ENCODE results near the gene LRRC8E.
A peak's percentile ranks its signal among the peaks of the same experiment; 100 is the strongest.

Gene LRRC8E

DNA sequence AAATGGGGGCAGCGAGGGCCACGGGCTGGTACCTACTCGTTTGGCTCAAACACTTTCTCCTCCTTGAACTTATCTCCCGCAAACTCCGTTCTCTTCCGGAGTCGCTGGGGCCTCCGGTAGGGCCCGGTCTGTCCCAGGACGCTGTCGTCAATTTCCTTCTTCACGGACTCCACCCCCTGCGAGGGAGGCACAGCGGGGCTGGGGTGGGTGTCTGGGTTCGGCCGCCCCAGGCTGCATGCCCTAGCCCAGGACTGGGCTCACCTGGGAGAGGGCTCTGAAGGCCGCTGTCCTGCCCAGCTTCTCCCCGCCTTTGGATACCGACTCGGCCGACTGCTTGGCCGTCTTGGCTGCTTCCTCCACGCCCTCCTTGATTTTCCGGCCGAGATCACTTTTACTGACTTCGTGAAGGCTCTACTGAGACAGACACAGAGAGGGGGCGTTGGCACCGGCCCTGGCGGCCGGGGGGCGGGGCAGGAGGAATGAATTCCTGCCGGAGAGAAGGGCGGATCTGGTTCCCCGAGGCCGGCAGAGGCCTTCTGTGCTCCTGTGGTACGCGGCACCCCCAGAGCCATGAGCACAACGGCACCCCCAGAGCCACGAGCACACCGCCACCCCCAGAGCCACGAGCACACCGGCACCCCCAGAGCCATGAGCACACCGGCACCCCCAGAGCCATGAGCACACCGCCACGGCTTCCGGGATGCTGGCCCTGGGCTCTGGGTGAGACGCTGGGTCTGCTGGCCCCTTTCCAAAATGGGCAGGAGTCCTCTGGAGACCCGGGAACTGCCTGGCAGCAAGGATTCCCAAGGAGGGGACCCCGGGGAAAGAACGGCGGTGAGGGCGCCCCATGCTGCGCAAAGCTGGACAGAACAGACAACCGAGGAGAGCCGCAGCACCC, 45.8 kb downstream of the LRRC8E start:
- no peak for DNase-seq

DNA sequence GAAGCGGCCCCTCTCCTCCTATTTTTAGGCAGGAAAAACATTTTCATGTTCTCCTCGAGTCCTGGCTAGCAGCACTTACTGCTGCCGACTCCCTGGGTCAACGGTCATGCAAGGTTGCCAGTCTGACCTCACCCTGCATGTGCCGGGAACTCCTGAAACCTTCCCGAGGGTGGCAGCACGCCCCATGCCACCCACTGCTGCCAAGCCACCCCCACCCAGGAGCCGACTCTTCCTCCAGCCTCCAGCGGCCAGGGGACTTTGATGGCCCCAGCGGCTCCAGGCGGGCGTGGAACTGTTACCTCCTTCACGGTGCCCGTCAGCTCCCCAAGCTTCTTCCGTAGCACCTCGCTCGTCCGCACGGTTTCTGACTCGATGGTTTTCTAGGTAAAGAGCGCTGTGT, 46.5 kb downstream of the LRRC8E start:
- no peak for DNase-seq

DNA sequence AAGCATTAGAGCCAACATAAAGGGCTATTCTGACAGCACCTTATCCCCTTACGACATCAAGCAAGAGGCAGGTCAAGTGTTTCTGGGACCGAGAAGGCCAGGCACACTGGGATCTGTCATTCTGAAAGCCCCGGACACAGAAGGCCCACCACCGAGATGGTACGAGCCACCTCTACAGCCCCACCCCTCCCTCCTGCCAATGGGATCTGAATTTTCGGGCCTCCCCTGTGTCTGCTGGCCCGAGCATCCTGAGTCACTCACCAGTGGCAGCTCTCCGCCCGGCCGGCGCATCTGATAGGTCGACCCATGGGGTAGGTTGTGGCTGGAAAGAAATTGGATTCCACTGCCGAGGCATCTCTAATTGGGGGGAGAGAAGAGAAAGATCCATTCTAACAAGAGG, 52.5 kb downstream of the LRRC8E start:
- DNase-seq = no peak

DNA sequence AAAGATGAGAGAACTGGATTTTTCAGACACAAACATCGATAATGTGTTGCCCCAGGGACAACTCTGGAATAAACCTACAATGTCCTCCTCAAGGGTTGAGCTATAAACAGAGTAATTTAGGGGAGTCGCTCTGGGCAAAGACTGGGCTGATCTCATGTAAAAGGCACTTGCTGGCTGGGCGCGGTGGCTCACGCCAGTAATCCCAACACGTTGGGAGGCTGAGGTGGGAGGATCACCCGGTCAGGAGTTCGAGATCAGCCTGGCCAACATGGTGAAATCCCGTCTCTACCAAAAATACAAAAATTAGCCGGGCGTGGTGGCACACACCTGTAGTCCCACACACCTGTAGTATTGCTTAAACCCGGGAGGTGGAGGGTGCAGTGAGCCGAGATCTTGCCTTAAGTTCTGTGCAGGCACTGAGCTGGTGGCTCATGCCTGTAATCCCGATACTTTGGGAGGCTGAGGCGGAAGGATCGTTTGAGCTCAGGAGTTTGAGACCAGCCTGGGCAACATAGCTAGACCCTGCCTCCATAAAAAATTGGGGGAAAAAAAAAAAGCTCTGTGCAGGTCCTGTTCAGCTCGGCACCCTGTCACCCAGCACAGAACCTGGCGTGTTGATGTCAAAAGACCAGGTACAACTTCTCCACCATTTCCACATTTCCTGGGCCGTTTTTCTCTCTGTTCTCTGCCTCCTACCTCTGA, 53.7 kb downstream of the LRRC8E start:
- no peak for DNase-seq

DNA sequence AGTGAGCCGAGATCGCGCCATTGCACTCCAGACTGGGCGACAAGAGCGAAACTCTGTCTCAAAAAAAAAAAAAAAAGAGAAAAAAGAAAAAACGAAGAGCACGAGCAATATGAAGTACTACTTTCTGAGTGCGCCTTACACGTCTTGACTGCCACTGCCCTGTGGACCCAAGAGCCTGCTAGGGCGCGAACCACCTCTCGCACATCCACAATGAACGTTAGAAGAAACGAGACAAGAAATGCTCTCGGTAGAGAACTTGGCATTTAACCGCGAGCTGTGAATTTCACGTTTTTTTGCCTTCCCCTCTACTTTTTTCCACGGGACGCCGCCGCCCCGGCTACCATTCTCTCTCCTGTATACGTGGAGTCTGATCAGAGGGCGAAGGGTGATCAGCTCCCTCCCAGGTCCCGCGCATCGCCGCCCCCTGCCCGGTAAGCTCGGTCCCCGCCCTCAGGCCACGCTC, 54.7 kb downstream of the LRRC8E start:
- DNase-seq = no peak

DNA sequence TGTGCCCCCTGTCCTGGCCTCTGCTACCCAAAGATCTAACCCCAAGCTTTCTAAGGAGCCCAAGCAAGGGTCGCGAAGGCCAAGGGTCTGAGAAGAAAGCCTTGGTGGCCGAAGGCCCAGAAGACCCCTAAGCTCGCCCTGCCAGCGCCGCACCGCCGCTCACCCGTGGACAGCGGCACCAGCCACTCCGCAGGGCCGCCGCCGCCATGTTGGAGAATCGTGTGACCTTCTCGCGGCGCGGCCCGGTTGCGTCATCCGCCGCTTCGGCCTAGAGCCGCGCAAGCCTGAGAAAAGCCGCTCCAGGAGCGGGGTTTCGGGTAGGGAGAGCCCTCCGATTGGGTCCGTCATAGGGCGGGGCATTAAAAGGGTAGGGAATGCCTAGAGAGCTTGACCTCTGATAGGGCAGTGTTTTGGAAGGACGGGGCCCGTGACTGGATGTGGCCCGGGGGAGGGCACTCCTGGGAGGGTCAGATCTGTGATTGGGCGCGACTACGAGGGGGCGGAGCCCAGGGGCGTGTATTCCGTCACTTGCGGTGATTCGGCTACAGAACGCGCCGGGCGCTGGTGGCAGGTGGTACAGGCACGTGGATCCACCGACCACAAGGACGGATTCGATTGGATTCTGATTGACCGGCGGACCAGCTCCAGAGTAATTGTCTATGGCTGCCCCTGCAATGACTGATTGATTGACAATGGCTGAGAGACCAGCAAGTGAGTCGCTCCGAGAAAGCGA, 55.3 kb downstream of the LRRC8E start, which contains the start of gene TIMM44:
Gene TIMM44 (minus strand): TSS at position 223 of the 733 bp plus-strand sequence. CDS start 15 bp downstream, at position 208.
- peak; percentile 97 for DNase-seq

DNA sequence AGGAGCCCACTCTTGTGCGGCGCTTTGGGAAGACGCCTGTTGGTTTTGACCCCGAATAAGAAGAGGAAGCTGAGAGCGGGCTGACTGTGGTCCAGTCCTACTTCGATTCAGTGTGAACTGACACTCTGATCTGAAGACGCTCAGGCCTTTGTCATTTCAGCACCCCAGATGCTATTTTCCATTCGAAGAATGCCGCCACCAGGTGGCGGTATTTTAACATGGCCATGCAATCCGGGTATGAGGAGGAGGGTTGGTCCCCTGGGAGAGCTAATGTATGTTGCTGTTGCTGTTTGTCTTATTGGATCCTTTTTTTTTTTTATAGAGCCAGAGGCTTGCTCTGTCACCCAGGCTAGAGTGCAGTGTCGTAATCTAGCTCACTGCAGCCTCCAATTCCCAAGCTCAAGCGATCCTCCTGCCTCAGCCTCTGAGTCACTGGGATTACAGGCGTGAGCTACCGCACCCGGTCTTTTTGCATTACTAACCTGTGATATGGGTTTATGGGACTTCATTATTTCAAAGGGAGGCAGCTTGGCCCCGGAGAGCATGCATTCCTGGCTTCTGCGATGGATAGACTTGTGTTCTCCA, 56.0 kb downstream of the LRRC8E start:
- peak; percentile 85 for DNase-seq

DNA sequence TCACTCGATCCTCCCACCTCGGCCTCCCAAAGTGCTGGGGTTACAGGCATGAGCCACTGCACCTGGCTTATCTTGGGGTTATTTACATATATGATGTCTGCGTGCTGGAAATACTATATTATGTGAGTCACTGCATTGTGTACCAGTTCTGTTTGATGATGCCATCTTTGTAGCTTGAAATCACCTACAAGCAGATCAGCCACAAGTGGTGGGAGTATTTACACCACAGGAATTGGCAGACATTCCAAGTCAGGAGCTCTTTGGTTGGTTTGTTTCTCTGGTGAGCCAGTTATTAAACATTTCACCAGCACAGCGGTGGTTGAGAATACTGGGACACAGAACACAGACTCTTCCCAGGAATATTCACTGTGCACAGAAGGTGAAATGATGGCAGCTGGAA, 59.6 kb downstream of the LRRC8E start:
- DNase-seq = no peak

Measured in NCI-H510A treated with DMSO at 0.1 percent for 48 hours (cell line).